GM12873 (cell line): ENCODE measurements around the gene PDE11A.

Experiments used
- CTCF ChIP-seq: IDR thresholded peaks from 2 replicates; pipeline ENCODE4 v1.5.1; 2012; ENCODE audit warnings: low read depth, mild to moderate bottlenecking, moderate library complexity, low read length, control low read depth; ENCODE audit not compliant: insufficient read depth; ENCODE audit errors: missing control alignments

Gene PDE11A

GRCh38 chr2:178059111-178059510, 13.5 kb downstream of the PDE11A start:
- TF ChIP-seq CTCF = no peak

GRCh38 chr2:178057179-178057680, 15.3 kb downstream of the PDE11A start:
- TF ChIP-seq CTCF = no peak

- no peak for TF ChIP-seq CTCF
These were observed 16.2 kb downstream of the PDE11A start for GRCh38 chr2:178056345-178056744.

GRCh38 chr2:178047391-178047790, 25.2 kb downstream of the PDE11A start:
- TF ChIP-seq CTCF = no peak

- no peak for TF ChIP-seq CTCF
These were observed 27.7 kb downstream of the PDE11A start for GRCh38 chr2:178044836-178045235.

- no peak for TF ChIP-seq CTCF
These were observed 29.3 kb downstream of the PDE11A start for GRCh38 chr2:178043266-178043665.

- no peak for TF ChIP-seq CTCF
These were observed 43.2 kb downstream of the PDE11A start for GRCh38 chr2:178029342-178029741.
